LNCaP clone FGC (cell line): ENCODE data around the gene TMEM89.

Experiments
- DNase-seq: peaks from one replicate; pipeline ENCODE4 v3.0.0-alpha.2; 2011; ENCODE audit warnings: low read depth
- H3K4me3 ChIP-seq: 2 replicates; pipeline ENCODE4 v1.5.1; 2011; ENCODE audit warnings: mild to moderate bottlenecking, low read depth, low read length, control low read depth
- TF ChIP-seq, protein P1 (sequence below): IDR thresholded peaks from 2 replicates; pipeline ENCODE4 v1.5.1; 2012; ENCODE audit warnings: mild to moderate bottlenecking; ENCODE audit not compliant: control insufficient read depth, insufficient read depth; ENCODE audit errors: extremely low read depth

Gene TMEM89

DNA sequence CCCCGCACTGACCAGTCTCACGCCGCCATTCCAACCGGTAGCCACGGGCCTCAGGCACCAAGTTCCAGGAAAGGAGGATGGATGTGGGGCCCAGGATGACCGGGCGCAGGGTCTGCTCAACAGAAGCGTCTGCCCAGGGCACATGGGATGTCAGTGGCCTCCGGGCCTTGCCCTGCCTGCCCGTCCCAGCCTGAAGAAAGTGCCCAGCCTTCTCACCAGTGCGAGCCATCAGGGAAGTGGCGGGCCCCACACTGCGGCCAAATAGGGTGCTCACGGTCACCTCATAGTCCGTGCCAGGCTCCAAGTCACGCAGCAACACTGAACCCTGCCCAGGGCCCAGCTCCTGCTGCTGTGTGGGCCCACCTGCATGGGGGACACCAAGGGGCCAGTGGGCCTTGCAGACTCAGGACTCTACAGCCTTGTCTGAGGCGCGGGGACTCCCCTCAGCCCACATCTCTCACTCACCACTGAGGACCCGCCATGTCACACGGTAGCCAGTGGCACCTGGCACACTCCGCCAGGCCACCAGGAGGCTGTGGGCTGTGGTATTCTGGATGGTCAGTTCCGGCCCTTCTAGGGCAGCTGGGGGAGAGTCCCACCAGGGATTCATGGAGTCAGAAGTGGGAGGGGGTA, 29.6 kb downstream of the TMEM89 start:
- DNase-seq, result no peak
- H3K4me3 ChIP-seq, result no peak overlapping the region
- TF ChIP-seq, protein P1, sequence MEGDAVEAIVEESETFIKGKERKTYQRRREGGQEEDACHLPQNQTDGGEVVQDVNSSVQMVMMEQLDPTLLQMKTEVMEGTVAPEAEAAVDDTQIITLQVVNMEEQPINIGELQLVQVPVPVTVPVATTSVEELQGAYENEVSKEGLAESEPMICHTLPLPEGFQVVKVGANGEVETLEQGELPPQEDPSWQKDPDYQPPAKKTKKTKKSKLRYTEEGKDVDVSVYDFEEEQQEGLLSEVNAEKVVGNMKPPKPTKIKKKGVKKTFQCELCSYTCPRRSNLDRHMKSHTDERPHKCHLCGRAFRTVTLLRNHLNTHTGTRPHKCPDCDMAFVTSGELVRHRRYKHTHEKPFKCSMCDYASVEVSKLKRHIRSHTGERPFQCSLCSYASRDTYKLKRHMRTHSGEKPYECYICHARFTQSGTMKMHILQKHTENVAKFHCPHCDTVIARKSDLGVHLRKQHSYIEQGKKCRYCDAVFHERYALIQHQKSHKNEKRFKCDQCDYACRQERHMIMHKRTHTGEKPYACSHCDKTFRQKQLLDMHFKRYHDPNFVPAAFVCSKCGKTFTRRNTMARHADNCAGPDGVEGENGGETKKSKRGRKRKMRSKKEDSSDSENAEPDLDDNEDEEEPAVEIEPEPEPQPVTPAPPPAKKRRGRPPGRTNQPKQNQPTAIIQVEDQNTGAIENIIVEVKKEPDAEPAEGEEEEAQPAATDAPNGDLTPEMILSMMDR, result no peak

- no peak for DNase-seq
- no peak overlapping the region for H3K4me3 ChIP-seq
- TF ChIP-seq, protein P1, result no peak
Observed at GRCh38 chr3:48591436-48591835, 30.1 kb downstream of the TMEM89 start.

DNA sequence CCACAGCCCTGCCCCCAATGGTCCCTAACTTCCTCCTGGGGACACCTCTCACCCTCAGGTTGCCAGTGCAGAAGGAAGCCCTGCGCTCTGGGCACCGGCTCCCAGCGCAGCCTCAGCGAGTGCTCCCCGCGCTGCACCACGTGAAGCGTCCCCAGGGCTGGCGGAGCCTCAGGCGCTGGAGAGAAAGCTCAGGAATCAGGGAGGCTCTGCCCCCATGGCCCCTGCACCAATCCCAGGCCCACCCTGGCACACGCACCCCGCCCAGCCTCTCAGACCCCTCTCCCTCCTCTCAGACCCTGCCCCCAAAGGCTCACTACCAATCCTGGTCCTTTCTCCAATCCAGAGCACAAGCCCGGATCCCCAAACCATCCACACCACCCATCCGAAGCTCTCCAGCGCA, 33.3 kb downstream of the TMEM89 start:
- no peak for DNase-seq
- TF ChIP-seq, protein P1, result no peak
- no peak overlapping the region for H3K4me3 ChIP-seq

GRCh38 chr3:48587686-48588085, 33.9 kb downstream of the TMEM89 start:
- TF ChIP-seq, protein P1, result no peak

DNA sequence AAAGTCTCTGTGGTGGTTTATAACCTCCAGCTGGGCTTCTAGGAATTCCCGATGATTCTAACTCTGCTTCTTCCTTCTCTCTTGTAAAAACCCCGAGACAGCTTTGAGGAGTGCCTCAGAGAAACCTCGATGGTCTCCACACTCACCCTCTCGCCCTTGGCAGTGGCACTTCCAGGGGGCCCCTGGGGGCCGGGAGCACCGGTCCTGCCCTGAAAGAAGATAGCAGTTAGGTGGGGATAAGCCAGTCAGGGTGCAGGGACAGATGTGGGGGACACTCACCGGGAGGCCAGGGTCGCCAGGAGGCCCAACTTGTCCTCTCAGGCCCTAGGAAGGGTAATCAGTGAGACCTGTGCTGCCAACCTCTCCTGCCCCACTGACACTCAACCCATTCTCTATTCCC, 36.2 kb downstream of the TMEM89 start:
- H3K4me3 ChIP-seq, result no peak overlapping the region
- TF ChIP-seq, protein P1, result no peak
- DNase-seq, result no peak

More at GRCh38 chr3:48587686-48588085, 33.9 kb downstream of the TMEM89 start:
- H3K4me3 ChIP-seq, result no peak overlapping the region
- no peak for DNase-seq

DNA sequence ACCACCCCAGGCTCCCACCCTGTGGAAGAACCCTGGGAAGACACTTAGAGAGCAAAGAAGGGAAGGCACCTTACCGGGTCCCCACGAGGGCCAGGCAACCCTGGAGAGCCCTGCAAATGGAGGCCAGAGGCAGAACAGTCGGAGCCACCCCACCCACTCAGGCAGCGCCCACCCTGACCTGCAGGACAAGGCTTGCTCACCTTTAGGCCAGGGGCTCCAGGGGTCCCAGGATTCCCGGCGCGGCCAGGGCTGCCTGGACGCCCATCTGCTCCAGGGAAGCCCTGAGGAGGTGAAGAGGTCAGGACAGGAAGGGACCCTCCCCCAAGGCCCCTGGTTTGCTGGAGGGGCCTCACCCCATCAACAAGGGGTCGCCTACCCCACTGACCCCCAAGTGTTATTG, 36.7 kb downstream of the TMEM89 start:
- TF ChIP-seq, protein P1, result no peak
- no peak overlapping the region for H3K4me3 ChIP-seq
- no peak for DNase-seq
